Measurements from ENCODE around the gene EIF4E2.
A peak's percentile ranks its signal among the peaks of the same experiment; 100 is the strongest.

Gene EIF4E2

DNA sequence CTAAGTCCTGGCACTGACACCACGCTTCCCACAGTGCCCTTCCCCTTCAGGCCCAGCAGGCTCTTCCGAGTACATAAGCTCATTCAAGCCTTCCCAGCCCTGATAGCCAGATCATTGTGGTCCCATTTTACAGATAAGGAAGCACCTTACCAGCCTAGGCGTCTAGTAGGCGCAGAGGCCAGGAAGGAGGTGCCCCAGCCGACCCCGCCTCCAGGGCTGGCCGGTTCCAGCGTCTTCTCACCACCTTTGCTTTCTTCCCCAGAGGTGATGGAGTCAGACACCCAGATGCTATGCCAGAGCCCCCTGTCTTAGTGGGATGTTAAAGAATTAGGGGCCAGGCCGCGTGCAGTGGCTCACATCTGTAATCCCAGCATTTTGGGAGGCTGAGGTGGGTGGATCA is 54.0 kb downstream of the EIF4E2 start:
- no peak for DNase-seq

DNA sequence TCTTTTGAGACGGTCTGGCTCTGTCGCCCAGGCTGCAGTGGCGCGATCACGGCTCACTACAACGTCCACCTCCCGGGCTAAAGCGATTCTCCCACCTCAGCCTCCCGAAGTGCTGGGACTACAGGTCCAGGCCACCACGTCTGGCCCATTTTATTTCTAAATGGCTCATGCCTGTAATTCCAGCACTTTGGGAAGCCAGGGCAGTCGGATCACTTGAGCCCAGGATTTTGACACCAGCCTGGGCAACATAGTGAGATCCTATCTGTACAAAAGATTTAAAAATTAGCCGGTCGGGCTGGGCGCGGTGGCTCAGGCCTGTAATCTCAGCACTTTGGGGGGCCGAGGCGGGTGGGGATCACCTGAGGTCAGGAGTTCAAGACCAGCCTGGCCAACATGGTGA is 56.5 kb downstream of the EIF4E2 start:
- no peak for DNase-seq

DNA sequence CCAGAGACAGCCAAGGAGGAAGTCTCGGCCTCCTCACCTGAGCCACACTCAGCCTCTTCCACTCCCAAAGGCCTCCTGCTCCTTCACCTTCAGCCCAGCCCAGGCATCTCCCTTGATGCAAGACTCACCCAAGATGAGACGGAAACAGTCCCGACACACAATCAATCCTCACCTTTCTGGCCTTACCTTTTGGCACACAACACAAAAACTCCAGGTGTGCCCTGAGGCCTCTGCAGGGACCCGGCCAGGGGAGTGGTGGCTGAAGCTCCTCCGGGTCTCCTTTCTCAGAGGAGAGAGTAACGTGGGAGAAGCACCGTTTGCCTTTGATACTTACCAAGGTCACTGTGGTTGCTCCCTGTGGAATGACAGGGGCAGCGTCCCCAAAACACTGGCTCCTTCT is 59.1 kb downstream of the EIF4E2 start:
- no peak for DNase-seq

DNA sequence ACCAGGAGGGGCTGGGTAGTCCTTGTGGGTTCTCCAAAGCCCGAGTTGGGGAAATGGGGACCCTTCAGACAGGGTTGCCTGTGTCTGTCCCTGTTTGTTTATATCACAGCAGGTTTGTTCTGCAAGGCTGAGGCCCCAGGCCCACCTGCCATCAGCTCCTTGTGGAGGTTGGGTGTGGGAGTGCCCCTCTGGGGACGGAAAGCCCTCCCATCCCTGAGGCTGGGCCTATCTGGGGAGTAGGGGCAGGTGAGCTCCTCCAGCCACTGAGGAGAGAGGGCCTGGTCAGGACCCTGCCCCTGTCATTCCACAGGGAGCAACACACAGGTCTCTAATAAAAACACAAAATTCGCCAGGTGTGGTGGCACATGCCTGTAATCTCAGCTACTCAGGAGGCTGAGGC is 59.6 kb downstream of the EIF4E2 start:
- DNase-seq, result no peak

DNA sequence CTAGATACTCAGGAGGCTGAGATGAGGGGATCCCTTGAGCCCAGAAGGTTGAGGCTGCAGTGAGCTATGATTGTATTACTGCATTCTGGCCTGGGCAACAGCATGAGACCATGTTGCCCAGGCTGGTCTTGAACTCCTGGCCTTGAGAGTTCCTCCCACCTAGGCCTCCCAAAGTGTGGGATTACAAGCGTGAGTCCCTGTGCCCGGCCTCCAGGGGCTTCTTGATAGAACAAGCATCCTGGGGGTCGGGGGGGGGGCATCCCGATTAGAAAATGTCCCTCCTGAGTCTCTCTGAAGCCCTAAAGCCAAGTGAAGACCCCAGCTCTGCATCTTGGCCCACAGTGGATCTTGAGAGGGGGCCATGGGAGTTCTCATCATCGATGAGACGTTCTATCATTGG is 60.6 kb downstream of the EIF4E2 start:
- DNase-seq, result no peak

DNA sequence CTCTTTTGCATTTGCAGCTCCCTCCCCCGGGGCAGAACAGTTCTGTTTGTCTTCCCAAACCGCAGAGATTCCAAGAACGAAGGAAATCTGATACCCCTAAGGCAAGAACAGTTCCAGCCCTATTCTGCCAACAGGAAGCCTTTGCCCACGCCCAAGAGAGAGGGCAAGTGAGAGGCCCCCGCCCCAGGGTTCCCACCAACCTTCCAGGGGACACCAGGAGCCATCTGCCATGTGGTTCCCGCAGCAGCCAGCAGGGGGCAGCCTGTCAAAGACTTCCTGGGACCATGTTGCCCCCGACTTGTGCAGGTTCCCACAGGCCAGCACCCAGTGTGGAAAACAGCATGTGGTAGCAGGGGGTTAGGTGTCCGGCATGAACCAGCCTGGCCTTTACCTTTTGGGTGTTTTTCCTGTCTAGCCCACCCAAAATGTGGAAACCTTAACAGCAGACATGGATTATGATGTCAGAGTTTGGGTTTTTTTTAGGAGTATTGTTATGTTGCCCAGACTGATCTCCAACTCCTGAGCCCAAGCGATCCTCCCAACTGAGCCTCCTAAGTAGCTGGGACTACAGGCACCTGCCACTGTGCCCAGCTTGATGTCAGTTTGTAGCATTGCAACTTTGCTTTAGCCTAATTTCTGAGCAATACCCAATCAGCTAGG is 61.2 kb downstream of the EIF4E2 start:
- peak; percentile 40 for DNase-seq

DNA sequence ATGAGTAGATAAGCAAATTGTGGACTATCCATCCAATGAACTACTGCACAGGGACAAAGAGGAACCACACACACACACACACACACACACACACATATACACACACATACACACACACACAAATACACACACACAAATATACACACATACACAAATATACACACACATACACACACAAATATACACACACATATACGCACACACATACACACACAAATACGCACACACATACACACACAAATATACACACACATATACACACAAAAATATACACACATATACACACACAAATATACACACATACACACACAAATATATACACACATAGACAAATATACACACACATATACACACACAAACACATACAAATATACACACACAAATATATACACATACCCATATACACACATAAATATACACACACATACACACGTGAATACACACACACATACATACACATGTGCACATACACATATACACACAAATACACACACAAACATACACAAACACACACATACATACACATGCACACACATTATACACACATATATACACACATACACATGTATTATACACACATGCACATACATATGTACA is 63.1 kb downstream of the EIF4E2 start:
- no peak for DNase-seq

DNA sequence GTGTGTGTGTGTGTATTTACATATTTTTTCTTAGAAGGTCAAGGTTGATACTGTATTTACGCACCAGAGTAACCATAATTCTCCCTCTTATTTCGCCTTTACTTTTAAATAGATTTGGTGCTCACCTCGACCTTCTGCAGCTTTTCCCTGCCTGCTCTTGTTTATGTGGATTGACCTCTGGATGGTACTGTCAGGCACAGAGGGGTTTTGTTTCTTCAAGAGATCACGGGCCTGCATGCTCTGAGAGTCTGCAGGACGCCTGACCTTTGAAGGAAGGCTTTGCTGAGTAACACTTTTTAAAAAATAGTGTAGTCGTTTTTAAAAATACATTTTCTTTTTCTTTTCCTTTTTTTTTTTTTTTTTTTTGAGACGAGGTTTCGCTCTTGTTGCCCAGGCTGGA is 64.8 kb downstream of the EIF4E2 start:
- DNase-seq, result no peak

Measured in central memory CD4-positive, alpha-beta T cell (primary cell).